ENCODE data around the gene LIPC.

LIPC gene

DNA sequence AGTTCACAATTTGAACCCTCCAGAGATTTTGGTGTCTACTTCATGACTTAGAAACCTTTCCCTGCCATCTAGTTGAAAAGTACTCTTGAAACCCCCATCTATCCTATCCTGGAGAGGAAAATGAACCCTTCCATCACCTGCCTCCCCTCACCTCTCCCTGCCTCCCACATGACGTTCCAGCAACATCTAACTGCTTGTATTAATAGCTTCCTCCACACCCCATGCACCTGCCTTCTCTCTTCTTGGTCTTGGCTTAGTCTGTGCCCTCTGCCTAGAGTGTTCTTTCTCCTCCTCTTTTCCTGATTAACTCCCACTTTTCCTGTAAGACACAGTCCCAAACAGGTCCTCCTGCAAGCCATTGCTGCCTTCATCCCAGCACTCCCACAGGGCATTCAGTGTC, 107.8 kb downstream of the LIPC start:
- TF ChIP-seq, protein P1, sequence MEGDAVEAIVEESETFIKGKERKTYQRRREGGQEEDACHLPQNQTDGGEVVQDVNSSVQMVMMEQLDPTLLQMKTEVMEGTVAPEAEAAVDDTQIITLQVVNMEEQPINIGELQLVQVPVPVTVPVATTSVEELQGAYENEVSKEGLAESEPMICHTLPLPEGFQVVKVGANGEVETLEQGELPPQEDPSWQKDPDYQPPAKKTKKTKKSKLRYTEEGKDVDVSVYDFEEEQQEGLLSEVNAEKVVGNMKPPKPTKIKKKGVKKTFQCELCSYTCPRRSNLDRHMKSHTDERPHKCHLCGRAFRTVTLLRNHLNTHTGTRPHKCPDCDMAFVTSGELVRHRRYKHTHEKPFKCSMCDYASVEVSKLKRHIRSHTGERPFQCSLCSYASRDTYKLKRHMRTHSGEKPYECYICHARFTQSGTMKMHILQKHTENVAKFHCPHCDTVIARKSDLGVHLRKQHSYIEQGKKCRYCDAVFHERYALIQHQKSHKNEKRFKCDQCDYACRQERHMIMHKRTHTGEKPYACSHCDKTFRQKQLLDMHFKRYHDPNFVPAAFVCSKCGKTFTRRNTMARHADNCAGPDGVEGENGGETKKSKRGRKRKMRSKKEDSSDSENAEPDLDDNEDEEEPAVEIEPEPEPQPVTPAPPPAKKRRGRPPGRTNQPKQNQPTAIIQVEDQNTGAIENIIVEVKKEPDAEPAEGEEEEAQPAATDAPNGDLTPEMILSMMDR (IDR thresholded peaks at IDR 0.05; ENCODE audit: borderline replicate concordance, insufficient read depth, low read depth, low read length), result no peak

DNA sequence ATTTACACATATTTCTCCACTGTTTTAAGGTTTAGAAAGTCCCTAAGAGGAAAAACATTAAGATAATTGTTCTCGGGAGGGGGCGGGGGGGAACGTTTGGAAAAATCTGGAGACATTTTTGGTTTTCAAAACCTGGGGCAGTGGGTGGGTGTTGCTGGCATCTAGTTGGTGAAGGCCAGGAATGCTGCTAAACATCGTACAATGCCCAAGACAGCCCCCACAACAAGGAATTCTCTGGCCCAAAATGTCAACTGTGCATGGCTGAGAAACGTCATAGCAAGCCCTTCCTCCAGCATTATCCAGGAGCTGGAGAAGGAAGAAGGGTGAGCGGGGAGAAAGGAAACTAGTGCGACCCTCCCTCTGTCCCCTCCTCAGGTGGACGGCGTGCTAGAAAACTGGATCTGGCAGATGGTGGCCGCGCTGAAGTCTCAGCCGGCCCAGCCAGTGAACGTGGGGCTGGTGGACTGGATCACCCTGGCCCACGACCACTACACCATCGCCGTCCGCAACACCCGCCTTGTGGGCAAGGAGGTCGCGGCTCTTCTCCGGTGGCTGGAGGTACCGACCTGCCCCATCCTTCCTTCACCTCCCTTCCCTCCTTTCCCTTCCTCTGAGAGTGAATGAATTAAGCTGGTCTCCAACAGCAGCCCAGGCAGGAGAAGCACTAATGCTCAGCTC, 109.8 kb downstream of the LIPC start:
- TF ChIP-seq, protein P1 (IDR thresholded peaks at IDR 0.05; ENCODE audit: borderline replicate concordance, insufficient read depth, low read depth, low read length), result no peak
- H3K4me3 ChIP-seq (ENCODE audit: low read depth, low read length), result no peak overlapping the region

More for the DNA sequence above, 107.8 kb downstream of the LIPC start:
- no peak overlapping the region for H3K4me3 ChIP-seq (ENCODE audit: low read depth, low read length)

DNA sequence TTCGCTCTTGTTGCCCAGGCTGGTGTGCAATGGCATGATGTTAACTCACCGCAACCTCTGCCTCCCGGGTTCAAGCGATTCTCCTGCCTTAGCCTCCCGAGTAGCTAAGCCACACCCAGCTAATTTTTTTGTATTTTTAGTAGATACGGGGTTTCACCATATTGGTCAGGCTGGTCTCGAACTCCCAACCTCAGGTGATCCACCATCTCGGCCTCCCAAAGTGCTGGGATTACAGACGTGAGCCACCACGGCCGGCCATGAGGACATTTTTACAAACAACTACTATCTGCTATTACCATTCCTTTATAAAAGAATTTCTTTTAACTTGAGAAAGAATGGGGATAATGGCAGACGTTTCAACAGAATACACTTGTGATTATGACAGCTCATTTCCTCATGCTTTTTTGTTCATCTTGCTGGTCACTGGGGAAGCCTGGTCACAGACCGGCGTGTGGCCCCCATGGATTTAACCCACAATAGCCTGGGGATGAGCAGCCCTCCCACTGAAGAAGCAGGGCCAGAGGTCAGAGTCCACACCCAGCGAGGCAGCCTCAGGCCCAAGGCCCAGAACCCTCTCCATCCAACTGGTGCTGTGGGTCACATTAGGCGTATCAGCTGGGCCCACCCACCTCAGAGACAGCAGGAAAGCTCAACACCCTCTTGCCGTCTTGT, 112.0 kb downstream of the LIPC start:
- no peak overlapping the region for H3K4me3 ChIP-seq (ENCODE audit: low read depth, low read length)
- TF ChIP-seq, protein P1 (IDR thresholded peaks at IDR 0.05; ENCODE audit: borderline replicate concordance, insufficient read depth, low read depth, low read length), result no peak

DNA sequence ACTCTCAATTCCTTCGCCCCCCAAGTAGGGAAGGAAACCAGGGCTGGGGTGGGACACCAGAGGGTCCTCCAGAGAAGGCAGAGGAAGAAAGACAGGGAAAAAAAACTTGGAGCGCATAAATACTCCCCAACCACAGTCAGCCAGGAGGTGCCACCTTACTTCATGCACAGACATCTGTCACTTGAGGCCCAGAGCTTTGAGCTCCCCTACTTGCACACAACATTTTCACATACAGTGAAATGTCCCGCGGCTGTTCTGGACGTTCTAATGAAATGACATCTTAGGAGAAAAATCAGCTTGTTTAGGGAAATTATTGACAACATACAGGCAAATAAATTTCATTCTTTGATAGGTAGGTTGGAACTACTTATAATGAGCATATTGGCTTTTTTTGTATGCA, 113.0 kb downstream of the LIPC start:
- TF ChIP-seq, protein P1 (IDR thresholded peaks at IDR 0.05; ENCODE audit: borderline replicate concordance, insufficient read depth, low read depth, low read length), result no peak
- no peak overlapping the region for H3K4me3 ChIP-seq (ENCODE audit: low read depth, low read length)

GRCh38 chr15:58545307-58546065, 113.7 kb downstream of the LIPC start:
- H3K4me3 ChIP-seq (ENCODE audit: low read depth, low read length), result no peak overlapping the region
- TF ChIP-seq, protein P1 (IDR thresholded peaks at IDR 0.05; ENCODE audit: borderline replicate concordance, insufficient read depth, low read depth, low read length), result no peak

- TF ChIP-seq, protein P1 (IDR thresholded peaks at IDR 0.05; ENCODE audit: borderline replicate concordance, insufficient read depth, low read depth, low read length), result no peak
- no peak overlapping the region for H3K4me3 ChIP-seq (ENCODE audit: low read depth, low read length)
These were observed 114.3 kb downstream of the LIPC start for GRCh38 chr15:58546066-58546591.
